ENCODE results near the gene GGTLC1.

GGTLC1 gene

GRCh38 chr20:23988561-23988960 is at the start of gene GGTLC1:
GGTLC1 (minus strand) TSS chr20:23988779; CDS start chr20:23986611, 2,168 bp downstream.
- no peak within 1 kb of the TSS for H3K4me3 Mint-ChIP-seq
- no peaks in the 10 kb centered on the region for H3K36me3 Mint-ChIP-seq
- H3K27me3 Mint-ChIP-seq, result no peaks in the 10 kb centered on the region
- H3K4me1 Mint-ChIP-seq, result no peaks in the 10 kb centered on the region
- no peaks in the 10 kb centered on the region for H3K9me3 Mint-ChIP-seq
- H3K27ac Mint-ChIP-seq, result no peak within 1 kb of the TSS
- DNase-seq (no peak), ATAC-seq (replicated peaks) (no peak)

- H3K27me3 Mint-ChIP-seq, result no peaks in the 10 kb centered on the region
- ATAC-seq (replicated peaks), result no peak
- H3K4me3 Mint-ChIP-seq, result no peak overlapping the region
- H3K4me1 Mint-ChIP-seq, result peaks cover 7 to 11% of the 10 kb centered on the region in 2 donors
- peaks cover 2 to 4% of the 10 kb centered on the region in 2 donors for H3K9me3 Mint-ChIP-seq
- H3K27ac Mint-ChIP-seq, result no peak overlapping the region
- H3K36me3 Mint-ChIP-seq, result no peaks in the 10 kb centered on the region
- DNase-seq, result no peak
Observed at GRCh38 chr20:24034820-24035219, 46.2 kb upstream of the GGTLC1 start.

- DNase-seq (no peak), ATAC-seq (replicated peaks) (no peak)
- Mint-ChIP-seq H3K9me3 (peaks cover 2 to 4% of the 10 kb centered on the region in 2 donors), H3K27ac (no peak overlapping the region), H3K27me3 (no peaks in the 10 kb centered on the region), H3K4me3 (no peak overlapping the region), H3K4me1 (peaks cover 7 to 11% of the 10 kb centered on the region in 2 donors), H3K36me3 (no peaks in the 10 kb centered on the region)
Observed at GRCh38 chr20:24033565-24033964, 45.0 kb upstream of the GGTLC1 start.

- no peaks in the 10 kb centered on the region for H3K27me3 Mint-ChIP-seq
- no peaks in the 10 kb centered on the region for H3K36me3 Mint-ChIP-seq
- peaks cover 7 to 11% of the 10 kb centered on the region in 2 donors for H3K4me1 Mint-ChIP-seq
- H3K27ac Mint-ChIP-seq, result no peak overlapping the region
- DNase-seq (no peak), ATAC-seq (replicated peaks) (no peak)
- no peak overlapping the region for H3K4me3 Mint-ChIP-seq
- peaks cover 2 to 4% of the 10 kb centered on the region in 2 donors for H3K9me3 Mint-ChIP-seq
Observed at GRCh38 chr20:24033151-24033550, 44.6 kb upstream of the GGTLC1 start.

GRCh38 chr20:24032400-24032898 is 43.9 kb upstream of the GGTLC1 start:
- peaks cover 10 to 16% of the 10 kb centered on the region in 2 donors for H3K4me1 Mint-ChIP-seq
- peaks cover 2 to 4% of the 10 kb centered on the region in 2 donors for H3K9me3 Mint-ChIP-seq
- H3K27ac Mint-ChIP-seq, result peak overlapping the region; percentile 25
- no peaks in the 10 kb centered on the region for H3K36me3 Mint-ChIP-seq
- ATAC-seq (replicated peaks) (no peak), DNase-seq (no peak)
- H3K27me3 Mint-ChIP-seq, result no peaks in the 10 kb centered on the region
- H3K4me3 Mint-ChIP-seq, result no peak overlapping the region

- peaks cover 10 to 20% of the 10 kb centered on the region in 2 donors for H3K4me1 Mint-ChIP-seq
- no peaks in the 10 kb centered on the region for H3K9me3 Mint-ChIP-seq
- ATAC-seq (replicated peaks) (peak; percentile 95 to 97), DNase-seq (peak; percentile 26)
- H3K27ac Mint-ChIP-seq, result peak overlapping the region; percentile 49
- no peaks in the 10 kb centered on the region for H3K36me3 Mint-ChIP-seq
- H3K4me3 Mint-ChIP-seq, result peak overlapping the region; percentile 24 to 25
- H3K27me3 Mint-ChIP-seq, result no peaks in the 10 kb centered on the region
Observed at GRCh38 chr20:24027229-24027628, 38.6 kb upstream of the GGTLC1 start.

GRCh38 chr20:24022621-24023180 is 34.1 kb upstream of the GGTLC1 start:
- DNase-seq, result no peak
- Mint-ChIP-seq H3K36me3 (no peaks in the 10 kb centered on the region), H3K4me1 (peaks cover 8 to 18% of the 10 kb centered on the region in 2 donors), H3K27me3 (peaks cover 8 to 12% of the 10 kb centered on the region in 2 donors), H3K9me3 (no peaks in the 10 kb centered on the region), H3K27ac (no peak overlapping the region), H3K4me3 (no peak overlapping the region)
- no peak for ATAC-seq (replicated peaks)

GRCh38 chr20:24018796-24019195 is 30.2 kb upstream of the GGTLC1 start:
- peaks cover 22 to 25% of the 10 kb centered on the region in 2 donors for H3K27me3 Mint-ChIP-seq
- H3K9me3 Mint-ChIP-seq, result no peaks in the 10 kb centered on the region
- no peak overlapping the region for H3K27ac Mint-ChIP-seq

GRCh38 chr20:24017458-24017755 is 28.8 kb upstream of the GGTLC1 start:
- ATAC-seq (replicated peaks) (no peak), DNase-seq (no peak)
- Mint-ChIP-seq H3K4me3 (no peak overlapping the region), H3K4me1 (no peaks in the 10 kb centered on the region), H3K9me3 (no peaks in the 10 kb centered on the region), H3K27me3 (peaks cover 26 to 27% of the 10 kb centered on the region in 2 donors), H3K36me3 (no peaks in the 10 kb centered on the region), H3K27ac (no peak overlapping the region)

More at GRCh38 chr20:24018796-24019195, 30.2 kb upstream of the GGTLC1 start:
- Mint-ChIP-seq H3K4me3 (no peak overlapping the region), H3K36me3 (no peaks in the 10 kb centered on the region), H3K4me1 (no peaks in the 10 kb centered on the region)
- no peak for DNase-seq
- no peak for ATAC-seq (replicated peaks)

GRCh38 chr20:24016607-24017457 is 28.3 kb upstream of the GGTLC1 start:
- DNase-seq (no peak), ATAC-seq (replicated peaks) (no peak)
- Mint-ChIP-seq H3K27ac (no peak overlapping the region), H3K9me3 (no peaks in the 10 kb centered on the region), H3K27me3 (peaks cover 26 to 27% of the 10 kb centered on the region in 2 donors), H3K4me3 (no peak overlapping the region), H3K4me1 (no peaks in the 10 kb centered on the region), H3K36me3 (no peaks in the 10 kb centered on the region)

GRCh38 chr20:24013953-24014352 is 25.4 kb upstream of the GGTLC1 start:
- Mint-ChIP-seq H3K4me1 (no peaks in the 10 kb centered on the region), H3K36me3 (no peaks in the 10 kb centered on the region), H3K4me3 (no peak overlapping the region), H3K9me3 (no peaks in the 10 kb centered on the region), H3K27me3 (peaks cover 23 to 27% of the 10 kb centered on the region in 2 donors), H3K27ac (no peak overlapping the region)
- ATAC-seq (replicated peaks), result no peak
- no peak for DNase-seq

- no peak for ATAC-seq (replicated peaks)
- H3K27me3 Mint-ChIP-seq, result peaks cover 8 to 13% of the 10 kb centered on the region in 2 donors
Observed at GRCh38 chr20:24011282-24011681, 22.7 kb upstream of the GGTLC1 start.

GRCh38 chr20:24007758-24008157 is 19.2 kb upstream of the GGTLC1 start:
- no peak overlapping the region for H3K4me3 Mint-ChIP-seq
- H3K36me3 Mint-ChIP-seq, result no peaks in the 10 kb centered on the region
- H3K27me3 Mint-ChIP-seq, result peaks cover 0 to 5% of the 10 kb centered on the region in 2 donors
- no peak overlapping the region for H3K27ac Mint-ChIP-seq
- no peaks in the 10 kb centered on the region for H3K4me1 Mint-ChIP-seq
- no peak for DNase-seq
- peaks cover 2 to 4% of the 10 kb centered on the region in 2 donors for H3K9me3 Mint-ChIP-seq
- no peak for ATAC-seq (replicated peaks)

More at GRCh38 chr20:24011282-24011681, 22.7 kb upstream of the GGTLC1 start:
- H3K9me3 Mint-ChIP-seq, result no peaks in the 10 kb centered on the region
- H3K4me3 Mint-ChIP-seq, result no peak overlapping the region
- H3K27ac Mint-ChIP-seq, result no peak overlapping the region
- no peaks in the 10 kb centered on the region for H3K4me1 Mint-ChIP-seq
- DNase-seq, result no peak
- H3K36me3 Mint-ChIP-seq, result no peaks in the 10 kb centered on the region

- Mint-ChIP-seq H3K36me3 (no peaks in the 10 kb centered on the region), H3K4me3 (no peak overlapping the region), H3K27me3 (peaks cover 0 to 3% of the 10 kb centered on the region in 2 donors), H3K9me3 (peaks cover 2 to 4% of the 10 kb centered on the region in 2 donors), H3K4me1 (no peaks in the 10 kb centered on the region), H3K27ac (no peak overlapping the region)
- ATAC-seq (replicated peaks), result no peak
- no peak for DNase-seq
Observed at GRCh38 chr20:24007073-24007595, 18.6 kb upstream of the GGTLC1 start.

Data from stimulated activated naive B cell treated with anti-CD40 and anti-IgM and Interleukin-4, amounts not matched to agents 10 μg/mL and 1 μg/mL and 100 μg/mL, for 72 hours (primary cell).